DOHH2 (cell line): Measurements from ENCODE around the gene CUBN.

Experiments
- EZH2phosphoT487 ChIP-seq: fragments of 200-600 bp; sonication (generic); IDR thresholded peaks from 2 replicates; pipeline ENCODE4 v1.6.1; 2017; ENCODE audit warnings: borderline replicate concordance, mild to moderate bottlenecking, antibody characterized with exemption, low read length, moderate library complexity, mixed read lengths
- TF ChIP-seq, protein P1 (sequence below): fragments of 200-600 bp; sonication (generic); IDR thresholded peaks from one replicate; pipeline ENCODE4 v1.5.1; 2014; ENCODE audit warnings: antibody characterized with exemption, mild to moderate bottlenecking, low read depth, low read length; ENCODE audit not compliant: poor library complexity, severe bottlenecking

DNA sequence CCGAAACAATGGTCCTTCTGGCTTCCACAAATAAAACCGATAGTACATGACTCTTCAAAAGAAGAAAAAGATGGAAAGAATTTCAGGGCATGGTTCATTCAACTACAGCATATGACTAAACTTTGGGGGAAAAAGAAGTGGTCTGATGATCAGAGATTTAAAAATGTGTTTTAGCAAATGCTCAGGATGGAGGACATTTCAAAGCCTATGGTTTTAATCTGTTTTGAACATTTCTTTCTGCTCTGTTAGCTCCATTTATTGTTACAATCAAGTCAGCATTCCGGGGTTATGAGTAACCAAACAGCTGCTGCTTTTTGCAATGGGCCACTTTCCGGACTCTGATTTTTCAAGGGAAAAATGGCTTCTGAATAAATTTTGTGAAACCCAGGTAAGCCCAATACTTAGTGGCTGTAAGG, 142.4 kb downstream of the CUBN start:
- TF ChIP-seq, protein P1, sequence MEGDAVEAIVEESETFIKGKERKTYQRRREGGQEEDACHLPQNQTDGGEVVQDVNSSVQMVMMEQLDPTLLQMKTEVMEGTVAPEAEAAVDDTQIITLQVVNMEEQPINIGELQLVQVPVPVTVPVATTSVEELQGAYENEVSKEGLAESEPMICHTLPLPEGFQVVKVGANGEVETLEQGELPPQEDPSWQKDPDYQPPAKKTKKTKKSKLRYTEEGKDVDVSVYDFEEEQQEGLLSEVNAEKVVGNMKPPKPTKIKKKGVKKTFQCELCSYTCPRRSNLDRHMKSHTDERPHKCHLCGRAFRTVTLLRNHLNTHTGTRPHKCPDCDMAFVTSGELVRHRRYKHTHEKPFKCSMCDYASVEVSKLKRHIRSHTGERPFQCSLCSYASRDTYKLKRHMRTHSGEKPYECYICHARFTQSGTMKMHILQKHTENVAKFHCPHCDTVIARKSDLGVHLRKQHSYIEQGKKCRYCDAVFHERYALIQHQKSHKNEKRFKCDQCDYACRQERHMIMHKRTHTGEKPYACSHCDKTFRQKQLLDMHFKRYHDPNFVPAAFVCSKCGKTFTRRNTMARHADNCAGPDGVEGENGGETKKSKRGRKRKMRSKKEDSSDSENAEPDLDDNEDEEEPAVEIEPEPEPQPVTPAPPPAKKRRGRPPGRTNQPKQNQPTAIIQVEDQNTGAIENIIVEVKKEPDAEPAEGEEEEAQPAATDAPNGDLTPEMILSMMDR = no peak
- TF ChIP-seq EZH2phosphoT487 = no peak
